Measurements from ENCODE around the gene KIAA1217.

Gene KIAA1217

GRCh38 chr10:24455447-24455846 lies 246.5 kb downstream of the KIAA1217 start:
- no peak overlapping the region for H2AFZ ChIP-seq (ENCODE audit: insufficient read depth, low read length, poor library complexity)
- no peak overlapping the region for H2AK5ac ChIP-seq (ENCODE audit: low read length)
- H4K91ac ChIP-seq (ENCODE audit: low read depth, low read length), result no peak overlapping the region
- H3K9ac ChIP-seq (ENCODE audit: low read length), result no peak overlapping the region
- no CpG with 5 or more reads among the region's 4 CpGs for WGBS (ENCODE audit: extremely low coverage, insufficient coverage, insufficient read length)
- H3K27me3 ChIP-seq (ENCODE audit: insufficient read depth, low read length), result no peaks in the 10 kb centered on the region
- no peak for DNase-seq
- H3K14ac ChIP-seq (ENCODE audit: low read length), result no peak overlapping the region
- no peak overlapping the region for H2BK12ac ChIP-seq (ENCODE audit: low read length)
- no peak overlapping the region for H3K4me2 ChIP-seq (ENCODE audit: low read length)
- no peak overlapping the region for H3K4ac ChIP-seq (ENCODE audit: low read depth, low read length)
- H3K4me1 ChIP-seq (ENCODE audit: control insufficient read depth in 1 of 2, insufficient read depth in 2 of 2, low read length in 2 of 2), result peaks cover 11 to 16% of the 10 kb centered on the region in 2 experiments
- peak overlapping the region; percentile 44 for H3K27ac ChIP-seq (ENCODE audit: low read depth, low read length)
- H3K23ac ChIP-seq (ENCODE audit: low read length), result no peak overlapping the region
- no peak overlapping the region for H2BK120ac ChIP-seq (ENCODE audit: insufficient read depth, low read length, poor library complexity)
- no peak overlapping the region for H4K12ac ChIP-seq (ENCODE audit: low read depth, low read length)
- peaks cover 11% of the 10 kb centered on the region for H3K79me1 ChIP-seq (ENCODE audit: low read length)
- H3K4me3 ChIP-seq (ENCODE audit: low read depth, low read length), result no peak overlapping the region
- H2BK5ac ChIP-seq (ENCODE audit: low read depth, low read length, poor library complexity), result no peak overlapping the region
- peaks cover 3% of the 10 kb centered on the region for H3K79me2 ChIP-seq (ENCODE audit: control insufficient read depth, insufficient read depth, low read length, poor library complexity)
- no peaks in the 10 kb centered on the region for H3K9me3 ChIP-seq (ENCODE audit: insufficient read depth, low read depth, low read length)
- no peak overlapping the region for H4K8ac ChIP-seq (ENCODE audit: low read depth, low read length)
- H3K18ac ChIP-seq (ENCODE audit: low read length), result no peak overlapping the region
- peaks cover 12 to 27% of the 10 kb centered on the region in 2 experiments for H3K36me3 ChIP-seq (ENCODE audit: control insufficient read depth in 1 of 2, insufficient read depth in 2 of 2, low read length in 2 of 2)

GRCh38 chr10:24456322-24456721 lies 247.4 kb downstream of the KIAA1217 start:
- H4K12ac ChIP-seq (ENCODE audit: low read depth, low read length), result no peak overlapping the region
- H2BK120ac ChIP-seq (ENCODE audit: insufficient read depth, low read length, poor library complexity), result no peak overlapping the region
- H3K23ac ChIP-seq (ENCODE audit: low read length), result no peak overlapping the region
- no peak overlapping the region for H4K8ac ChIP-seq (ENCODE audit: low read depth, low read length)
- H3K4me1 ChIP-seq (ENCODE audit: control insufficient read depth in 1 of 2, insufficient read depth in 2 of 2, low read length in 2 of 2), result peaks cover 11 to 20% of the 10 kb centered on the region in 2 experiments
- no peak overlapping the region for H3K27ac ChIP-seq (ENCODE audit: low read depth, low read length)
- H2BK5ac ChIP-seq (ENCODE audit: low read depth, low read length, poor library complexity), result no peak overlapping the region
- H3K4me3 ChIP-seq (ENCODE audit: low read depth, low read length), result no peak overlapping the region
- peaks cover 3% of the 10 kb centered on the region for H3K79me2 ChIP-seq (ENCODE audit: control insufficient read depth, insufficient read depth, low read length, poor library complexity)
- H4K91ac ChIP-seq (ENCODE audit: low read depth, low read length), result no peak overlapping the region
- H3K4me2 ChIP-seq (ENCODE audit: low read length), result no peak overlapping the region
- peak overlapping the region; percentile 26 for H3K18ac ChIP-seq (ENCODE audit: low read length)
- no peak overlapping the region for H3K9ac ChIP-seq (ENCODE audit: low read length)
- H3K14ac ChIP-seq (ENCODE audit: low read length), result no peak overlapping the region
- H3K4ac ChIP-seq (ENCODE audit: low read depth, low read length), result no peak overlapping the region
- H2BK12ac ChIP-seq (ENCODE audit: low read length), result no peak overlapping the region
- peaks cover 11% of the 10 kb centered on the region for H3K79me1 ChIP-seq (ENCODE audit: low read length)
- H3K27me3 ChIP-seq (ENCODE audit: insufficient read depth, low read length), result no peaks in the 10 kb centered on the region
- DNase-seq, result no peak
- H3K9me3 ChIP-seq (ENCODE audit: insufficient read depth, low read depth, low read length), result no peaks in the 10 kb centered on the region
- no peak overlapping the region for H2AFZ ChIP-seq (ENCODE audit: insufficient read depth, low read length, poor library complexity)
- no CpG with 5 or more reads among the region's 4 CpGs for WGBS (ENCODE audit: extremely low coverage, insufficient coverage, insufficient read length)
- peaks cover 9 to 26% of the 10 kb centered on the region in 2 experiments for H3K36me3 ChIP-seq (ENCODE audit: control insufficient read depth in 1 of 2, insufficient read depth in 2 of 2, low read length in 2 of 2)
- no peak overlapping the region for H2AK5ac ChIP-seq (ENCODE audit: low read length)

GRCh38 chr10:24457661-24458318 lies 248.9 kb downstream of the KIAA1217 start:
- Histone ChIP-seq H2AK5ac (ENCODE audit: low read length) (no peak overlapping the region), H3K79me1 (ENCODE audit: low read length) (peaks cover 11% of the 10 kb centered on the region), H3K4me1 (ENCODE audit: control insufficient read depth in 1 of 2, insufficient read depth in 2 of 2, low read length in 2 of 2) (peaks cover 11 to 22% of the 10 kb centered on the region in 2 experiments), H3K27me3 (ENCODE audit: insufficient read depth, low read length) (no peaks in the 10 kb centered on the region), H3K4ac (ENCODE audit: low read depth, low read length) (no peak overlapping the region), H4K12ac (ENCODE audit: low read depth, low read length) (peak overlapping the region; percentile 2), H3K9me3 (ENCODE audit: insufficient read depth, low read depth, low read length) (no peaks in the 10 kb centered on the region), H2BK12ac (ENCODE audit: low read length) (peak overlapping the region; percentile 15), H4K8ac (ENCODE audit: low read depth, low read length) (no peak overlapping the region), H2AFZ (ENCODE audit: insufficient read depth, low read length, poor library complexity) (no peak overlapping the region), H3K9ac (ENCODE audit: low read length) (no peak overlapping the region), H3K36me3 (ENCODE audit: control insufficient read depth in 1 of 2, insufficient read depth in 2 of 2, low read length in 2 of 2) (peaks cover 8 to 22% of the 10 kb centered on the region in 2 experiments), H2BK5ac (ENCODE audit: low read depth, low read length, poor library complexity) (peak overlapping the region; percentile 29), H4K91ac (ENCODE audit: low read depth, low read length) (peak overlapping the region; percentile 28), H3K18ac (ENCODE audit: low read length) (peak overlapping the region; percentile 1), H3K4me2 (ENCODE audit: low read length) (peak overlapping the region; percentile 12), H2BK120ac (ENCODE audit: insufficient read depth, low read length, poor library complexity) (no peak overlapping the region), H3K27ac (ENCODE audit: low read depth, low read length) (peak overlapping the region; percentile 49), H3K23ac (ENCODE audit: low read length) (no peak overlapping the region), H3K14ac (ENCODE audit: low read length) (no peak overlapping the region), H3K4me3 (ENCODE audit: low read depth, low read length) (no peak overlapping the region), H3K79me2 (ENCODE audit: control insufficient read depth, insufficient read depth, low read length, poor library complexity) (peaks cover 3% of the 10 kb centered on the region)
- no CpG with 5 or more reads among the region's 7 CpGs for WGBS (ENCODE audit: extremely low coverage, insufficient coverage, insufficient read length)
- DNase-seq, result no peak

- Histone ChIP-seq H4K12ac (ENCODE audit: low read depth, low read length) (no peak overlapping the region), H3K9ac (ENCODE audit: low read length) (no peak overlapping the region), H2AFZ (ENCODE audit: insufficient read depth, low read length, poor library complexity) (no peak overlapping the region), H3K36me3 (ENCODE audit: control insufficient read depth in 1 of 2, insufficient read depth in 2 of 2, low read length in 2 of 2) (peaks cover 8 to 23% of the 10 kb centered on the region in 2 experiments), H2BK12ac (ENCODE audit: low read length) (no peak overlapping the region), H3K23ac (ENCODE audit: low read length) (no peak overlapping the region), H3K27ac (ENCODE audit: low read depth, low read length) (no peak overlapping the region), H3K14ac (ENCODE audit: low read length) (no peak overlapping the region), H2BK5ac (ENCODE audit: low read depth, low read length, poor library complexity) (no peak overlapping the region), H3K4me3 (ENCODE audit: low read depth, low read length) (no peak overlapping the region), H3K18ac (ENCODE audit: low read length) (no peak overlapping the region), H3K9me3 (ENCODE audit: insufficient read depth, low read depth, low read length) (no peaks in the 10 kb centered on the region), H3K4me1 (ENCODE audit: control insufficient read depth in 1 of 2, insufficient read depth in 2 of 2, low read length in 2 of 2) (peaks cover 22 to 35% of the 10 kb centered on the region in 2 experiments), H4K8ac (ENCODE audit: low read depth, low read length) (no peak overlapping the region), H3K4ac (ENCODE audit: low read depth, low read length) (no peak overlapping the region), H3K27me3 (ENCODE audit: insufficient read depth, low read length) (no peaks in the 10 kb centered on the region), H3K4me2 (ENCODE audit: low read length) (no peak overlapping the region), H4K91ac (ENCODE audit: low read depth, low read length) (no peak overlapping the region), H2BK120ac (ENCODE audit: insufficient read depth, low read length, poor library complexity) (no peak overlapping the region), H3K79me1 (ENCODE audit: low read length) (peaks cover 16% of the 10 kb centered on the region), H3K79me2 (ENCODE audit: control insufficient read depth, insufficient read depth, low read length, poor library complexity) (peaks cover 5% of the 10 kb centered on the region), H2AK5ac (ENCODE audit: low read length) (no peak overlapping the region)
- no peak for DNase-seq
- no CpG with 5 or more reads among the region's 3 CpGs for WGBS (ENCODE audit: extremely low coverage, insufficient coverage, insufficient read length)
Measured at GRCh38 chr10:24459836-24460235, 250.9 kb downstream of the KIAA1217 start.
